Esophagus muscularis mucosa (tissue), 4 donors: ENCODE data around the gene HSD17B11.

Experiments used
- EP300 ChIP-seq: sonication (generic); formaldehyde crosslinking; IDR thresholded peaks from one replicate; pipeline ENCODE4 v1.6.1; 2017; ENCODE audit warnings: antibody characterized with exemption
- POLR2A ChIP-seq: fragments of 450-650 bp; IDR thresholded peaks from one replicate; pipeline ENCODE4 v1.6.1; 2017; ENCODE audit warnings: antibody characterized with exemption, moderate library complexity, mild to moderate bottlenecking, low read depth
- POLR2AphosphoS5 ChIP-seq, 2 donors: sonication (generic); formaldehyde crosslinking; IDR thresholded peaks; one replicate each; pipeline ENCODE4 v1.6.1; 2017; ENCODE audit warnings: antibody characterized with exemption in 2 of 2
- TF ChIP-seq, protein P1 (sequence below), 3 experiments: fragments of 200-600 bp in 2 of 3; fragments of 450-650 bp in 1 of 3; sonication (generic) in 2 of 3; IDR thresholded peaks; one replicate each; pipeline ENCODE4 v1.5.1; 2017 to 2019; ENCODE audit warnings: antibody characterized with exemption in 3 of 3, mild to moderate bottlenecking in 2 of 3, moderate library complexity in 1 of 3

DNA sequence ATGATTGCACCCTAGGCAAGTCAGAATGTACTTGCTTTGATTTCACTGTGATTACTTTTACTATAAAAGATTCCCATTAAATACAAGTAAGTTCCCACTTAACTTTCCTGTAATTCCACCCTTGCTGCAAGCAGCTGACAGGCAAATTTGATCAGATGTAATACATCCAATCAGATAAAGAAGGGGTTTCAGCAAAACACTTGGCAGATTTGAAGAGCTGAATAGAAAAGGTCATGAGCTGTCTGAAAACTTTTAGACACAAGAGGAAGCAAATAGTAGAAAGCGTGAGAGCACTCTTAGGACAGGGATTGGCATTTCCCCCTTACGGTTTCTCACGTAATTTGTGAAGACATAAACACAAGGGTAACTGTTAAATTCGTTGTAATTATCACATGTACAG, 91.1 kb downstream of the HSD17B11 start:
- no peak for TF ChIP-seq POLR2A
- TF ChIP-seq, protein P1, sequence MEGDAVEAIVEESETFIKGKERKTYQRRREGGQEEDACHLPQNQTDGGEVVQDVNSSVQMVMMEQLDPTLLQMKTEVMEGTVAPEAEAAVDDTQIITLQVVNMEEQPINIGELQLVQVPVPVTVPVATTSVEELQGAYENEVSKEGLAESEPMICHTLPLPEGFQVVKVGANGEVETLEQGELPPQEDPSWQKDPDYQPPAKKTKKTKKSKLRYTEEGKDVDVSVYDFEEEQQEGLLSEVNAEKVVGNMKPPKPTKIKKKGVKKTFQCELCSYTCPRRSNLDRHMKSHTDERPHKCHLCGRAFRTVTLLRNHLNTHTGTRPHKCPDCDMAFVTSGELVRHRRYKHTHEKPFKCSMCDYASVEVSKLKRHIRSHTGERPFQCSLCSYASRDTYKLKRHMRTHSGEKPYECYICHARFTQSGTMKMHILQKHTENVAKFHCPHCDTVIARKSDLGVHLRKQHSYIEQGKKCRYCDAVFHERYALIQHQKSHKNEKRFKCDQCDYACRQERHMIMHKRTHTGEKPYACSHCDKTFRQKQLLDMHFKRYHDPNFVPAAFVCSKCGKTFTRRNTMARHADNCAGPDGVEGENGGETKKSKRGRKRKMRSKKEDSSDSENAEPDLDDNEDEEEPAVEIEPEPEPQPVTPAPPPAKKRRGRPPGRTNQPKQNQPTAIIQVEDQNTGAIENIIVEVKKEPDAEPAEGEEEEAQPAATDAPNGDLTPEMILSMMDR (IDR thresholded peaks at IDR 0.05): no peak
- no peak for TF ChIP-seq POLR2AphosphoS5 (IDR thresholded peaks at IDR 0.05)
- TF ChIP-seq EP300: no peak
